SK-N-SH treated with all-trans-retinoic acid at 6 μM for 48 hours (cell line): ENCODE data around the gene MYEOV.

ENCODE experiments used
- ARNTL ChIP-seq: fragments of 450-650 bp; formaldehyde crosslinking; IDR thresholded peaks from 2 replicates; pipeline ENCODE4 v1.5.0; 2020; ENCODE audit warnings: low read depth, mild to moderate bottlenecking, moderate library complexity, borderline replicate concordance
- TOX ChIP-seq: fragments of 250-450 bp; sonication (Bioruptor Pico); IDR thresholded peaks from 2 replicates; pipeline ENCODE4 v1.8.0; 2021; ENCODE audit warnings: mild to moderate bottlenecking, moderate library complexity, borderline replicate concordance

GRCh38 chr11:69268911-69269310 lies 25.0 kb upstream of the MYEOV start:
- TF ChIP-seq ARNTL (CRISPR knock-in tag) (no peak), TOX (no peak)
